Bronchial epithelial cell (primary cell): Measurements from ENCODE around the gene PTGFRN. TPM values are rescaled to one million over a fixed set of nuclear protein-coding genes. Genes with fewer than 3 reads are reported as not detected.
A peak's percentile ranks its signal among the peaks of the same experiment; 100 is the strongest.
"Not testable (repeated sequence)": the region's sequence is repeated elsewhere in the genome, so short reads cannot be mapped to it uniquely, and the experiment has no call there.

Experiments
- DNase-seq: peaks from one replicate; pipeline ENCODE4 v3.0.0-alpha.2; 2010; ENCODE audit warnings: low read depth
- FAIRE-seq: peaks from 2 replicates; lab custom pipeline; 2011; peaks lifted over from hg19 to GRCh38; lab: Jason Lieb, UNC
- H3K27me3 ChIP-seq: 2 replicates; pipeline ENCODE4 v1.5.1; 2011; ENCODE audit warnings: low read length; ENCODE audit not compliant: control insufficient read depth, insufficient read depth
- H3K36me3 ChIP-seq: 2 replicates; pipeline ENCODE4 v1.5.1; 2011; ENCODE audit warnings: low read length; ENCODE audit not compliant: control insufficient read depth, insufficient read depth
- H3K4me3 ChIP-seq: 2 replicates; pipeline ENCODE4 v1.5.1; 2011; ENCODE audit warnings: mild to moderate bottlenecking, low read depth, low read length, control low read depth
- total RNA-seq: library from RNA; depleted of rRNA; stranded (reverse); fragments of >200 nt; gene quantifications from 2 replicates; pipeline ENCODE4 v1.2.1, GENCODE V29; 2014
- TF ChIP-seq, protein P1 (sequence below): IDR thresholded peaks from 2 replicates; pipeline ENCODE4 v1.5.1; 2011; ENCODE audit warnings: mild to moderate bottlenecking, moderate library complexity, low read length, control low read depth, inconsistent platforms; ENCODE audit not compliant: insufficient read depth, severe bottlenecking

The PTGFRN gene
- 89.2 and 117 TPM in 2 replicates for total RNA-seq

DNA sequence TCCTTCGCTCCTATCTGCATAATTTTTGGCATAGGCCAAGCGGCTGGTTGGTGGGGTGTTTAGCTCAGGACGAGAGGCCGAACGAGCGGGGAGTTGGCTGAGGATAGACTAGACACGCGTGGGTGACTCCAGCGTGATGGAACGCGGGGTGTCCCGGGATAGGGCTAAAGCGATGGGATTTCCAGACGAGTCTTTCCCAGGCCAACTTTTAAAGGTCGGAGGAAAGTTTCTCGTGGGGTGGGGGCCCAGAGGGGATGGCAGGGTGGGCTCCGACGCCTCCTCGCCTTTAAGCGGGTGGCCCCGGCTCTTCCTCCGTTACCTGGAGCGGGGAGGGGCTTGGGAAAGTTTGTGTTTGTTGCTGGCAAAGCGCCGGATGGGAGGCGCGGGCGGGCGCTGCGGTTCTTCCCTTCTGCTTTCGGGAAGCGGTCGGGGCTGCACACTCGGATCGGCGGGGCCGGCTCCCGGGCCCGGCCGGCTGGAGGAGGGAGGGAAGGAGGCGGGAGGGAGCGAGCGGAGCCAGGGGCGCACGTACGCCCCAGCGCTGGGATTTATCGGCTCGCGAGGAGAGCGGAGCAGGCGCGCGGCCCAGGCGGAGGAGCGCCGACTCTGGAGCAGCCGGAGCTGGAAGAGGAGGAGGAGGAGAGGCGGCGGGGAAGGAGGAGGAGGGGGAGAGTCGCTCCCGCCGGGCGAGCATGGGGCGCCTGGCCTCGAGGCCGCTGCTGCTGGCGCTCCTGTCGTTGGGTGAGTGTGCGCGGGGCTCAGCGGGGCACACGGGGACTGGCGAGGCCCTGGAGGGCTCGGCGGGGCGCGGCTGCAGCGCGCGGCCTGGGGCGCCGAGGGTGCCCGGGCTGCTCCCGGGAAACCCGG lies at the start of gene PTGFRN:
PTGFRN (plus strand) TSS at position 405 of the 867 bp plus-strand sequence; CDS start at position 693, 288 bp downstream.
- Histone ChIP-seq H3K27me3 (no peaks in the 10 kb centered on the region), H3K36me3 (no peaks in the 10 kb centered on the region), H3K4me3 (peak within 1 kb of the TSS; percentile 74)
- FAIRE-seq (no peak), DNase-seq (peak; percentile 60)
- TF ChIP-seq, protein P1, sequence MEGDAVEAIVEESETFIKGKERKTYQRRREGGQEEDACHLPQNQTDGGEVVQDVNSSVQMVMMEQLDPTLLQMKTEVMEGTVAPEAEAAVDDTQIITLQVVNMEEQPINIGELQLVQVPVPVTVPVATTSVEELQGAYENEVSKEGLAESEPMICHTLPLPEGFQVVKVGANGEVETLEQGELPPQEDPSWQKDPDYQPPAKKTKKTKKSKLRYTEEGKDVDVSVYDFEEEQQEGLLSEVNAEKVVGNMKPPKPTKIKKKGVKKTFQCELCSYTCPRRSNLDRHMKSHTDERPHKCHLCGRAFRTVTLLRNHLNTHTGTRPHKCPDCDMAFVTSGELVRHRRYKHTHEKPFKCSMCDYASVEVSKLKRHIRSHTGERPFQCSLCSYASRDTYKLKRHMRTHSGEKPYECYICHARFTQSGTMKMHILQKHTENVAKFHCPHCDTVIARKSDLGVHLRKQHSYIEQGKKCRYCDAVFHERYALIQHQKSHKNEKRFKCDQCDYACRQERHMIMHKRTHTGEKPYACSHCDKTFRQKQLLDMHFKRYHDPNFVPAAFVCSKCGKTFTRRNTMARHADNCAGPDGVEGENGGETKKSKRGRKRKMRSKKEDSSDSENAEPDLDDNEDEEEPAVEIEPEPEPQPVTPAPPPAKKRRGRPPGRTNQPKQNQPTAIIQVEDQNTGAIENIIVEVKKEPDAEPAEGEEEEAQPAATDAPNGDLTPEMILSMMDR, result no peak

DNA sequence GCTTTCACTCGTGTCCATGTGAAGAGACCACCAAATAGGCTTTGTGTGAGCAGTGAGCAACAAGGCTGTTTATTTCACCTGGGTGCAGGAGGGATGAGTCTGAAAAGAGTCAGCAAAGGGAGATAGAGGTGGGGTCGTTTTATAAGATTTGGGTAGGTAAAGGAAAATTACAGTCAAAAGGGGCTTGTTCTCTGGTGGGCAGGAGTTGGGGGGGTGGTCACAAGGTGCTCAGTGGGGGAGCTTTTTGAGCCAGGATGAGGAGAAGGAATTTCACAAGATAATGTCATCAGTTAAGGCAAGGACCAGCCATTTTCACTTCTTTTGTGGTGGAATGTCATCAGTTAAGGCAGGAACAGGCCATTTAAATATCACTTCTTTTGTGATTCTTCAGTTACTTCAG lies 49.5 kb upstream of the PTGFRN start:
- H3K36me3 ChIP-seq, H3K4me3 ChIP-seq, DNase-seq, FAIRE-seq, H3K27me3 ChIP-seq: not testable (repeated sequence)

DNA sequence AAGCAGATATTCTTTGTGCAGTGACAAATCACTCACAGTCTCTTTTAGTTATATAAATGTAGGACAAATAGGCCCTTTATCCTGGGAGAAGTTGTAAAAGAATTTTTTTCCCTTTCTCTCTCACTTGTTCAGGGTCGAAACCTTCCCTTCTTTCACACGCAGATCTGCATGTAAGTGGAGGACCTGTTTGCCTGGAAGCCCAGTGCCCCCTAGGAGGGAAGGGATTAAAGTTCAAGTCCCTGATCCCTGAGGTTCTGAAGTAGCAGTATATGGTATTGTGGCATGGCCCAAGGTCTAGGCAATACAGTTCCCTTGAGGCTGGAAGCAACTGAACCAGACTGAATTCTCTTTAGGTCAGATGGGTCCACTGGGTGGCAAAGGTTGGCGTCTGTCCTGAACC lies 48.6 kb upstream of the PTGFRN start:
- Histone ChIP-seq H3K36me3 (no peaks in the 10 kb centered on the region), H3K4me3 (no peak overlapping the region), H3K27me3 (no peaks in the 10 kb centered on the region)
- DNase-seq (no peak), FAIRE-seq (no peak)
- TF ChIP-seq, protein P1, result no peak

- not testable (repeated sequence) for FAIRE-seq
Measured at GRCh38 chr1:116863031-116863430, 46.7 kb upstream of the PTGFRN start.

GRCh38 chr1:116866478-116866877 lies 43.2 kb upstream of the PTGFRN start:
- not testable (repeated sequence) for DNase-seq, H3K4me3 ChIP-seq, H3K27me3 ChIP-seq, FAIRE-seq, H3K36me3 ChIP-seq

More at GRCh38 chr1:116863031-116863430, 46.7 kb upstream of the PTGFRN start:
- H3K27me3 ChIP-seq, H3K36me3 ChIP-seq, DNase-seq, H3K4me3 ChIP-seq: not testable (repeated sequence)

DNA sequence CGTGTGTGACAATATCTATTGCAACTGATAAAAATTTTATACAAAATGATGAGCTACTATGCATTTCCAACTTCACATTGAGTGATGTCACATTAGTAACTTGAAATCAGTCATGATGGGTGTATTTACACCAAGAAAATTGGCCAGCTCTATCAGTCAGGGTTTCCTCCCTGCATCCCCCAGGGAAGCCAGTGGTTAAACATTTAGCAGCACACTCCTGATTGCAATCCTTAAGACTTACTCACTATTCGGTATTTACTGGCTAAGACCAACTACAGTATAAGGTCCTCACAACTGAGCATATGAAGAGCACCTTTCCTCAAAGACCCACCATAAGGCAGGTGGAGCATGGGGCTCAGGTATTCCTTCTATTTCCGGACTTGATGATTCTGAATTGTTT lies 41.3 kb upstream of the PTGFRN start:
- no peaks in the 10 kb centered on the region for H3K27me3 ChIP-seq
- FAIRE-seq (no peak), DNase-seq (no peak)
- TF ChIP-seq, protein P1, result no peak
- no peaks in the 10 kb centered on the region for H3K36me3 ChIP-seq
- no peak overlapping the region for H3K4me3 ChIP-seq

DNA sequence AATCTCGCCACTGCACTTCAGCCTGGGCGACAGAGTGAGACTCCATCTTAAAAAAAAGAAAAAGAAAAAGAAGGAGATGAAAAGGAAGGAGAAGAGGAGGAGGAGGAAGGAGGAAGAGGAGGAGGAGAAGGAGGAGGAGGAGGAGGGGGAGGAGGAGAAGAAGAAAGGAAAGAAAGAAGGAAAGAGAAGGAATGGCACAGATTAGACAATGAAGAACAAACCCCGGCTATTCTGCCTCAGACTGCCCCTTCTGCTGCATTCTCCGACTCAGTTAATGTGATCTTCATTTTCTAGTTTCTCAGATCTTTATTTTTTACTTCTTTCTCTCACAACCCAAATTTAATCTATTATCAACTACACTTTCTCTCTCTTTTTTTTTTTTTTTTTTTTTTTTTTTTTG lies 40.1 kb upstream of the PTGFRN start:
- Histone ChIP-seq H3K4me3 (no peak overlapping the region), H3K36me3 (no peaks in the 10 kb centered on the region), H3K27me3 (no peaks in the 10 kb centered on the region)
- DNase-seq (no peak), FAIRE-seq (no peak)
- TF ChIP-seq, protein P1, result no peak
